ENCODE data around the gene KLF13.
A peak's percentile ranks its signal among the peaks of the same experiment; 100 is the strongest.

KLF13 gene

DNA sequence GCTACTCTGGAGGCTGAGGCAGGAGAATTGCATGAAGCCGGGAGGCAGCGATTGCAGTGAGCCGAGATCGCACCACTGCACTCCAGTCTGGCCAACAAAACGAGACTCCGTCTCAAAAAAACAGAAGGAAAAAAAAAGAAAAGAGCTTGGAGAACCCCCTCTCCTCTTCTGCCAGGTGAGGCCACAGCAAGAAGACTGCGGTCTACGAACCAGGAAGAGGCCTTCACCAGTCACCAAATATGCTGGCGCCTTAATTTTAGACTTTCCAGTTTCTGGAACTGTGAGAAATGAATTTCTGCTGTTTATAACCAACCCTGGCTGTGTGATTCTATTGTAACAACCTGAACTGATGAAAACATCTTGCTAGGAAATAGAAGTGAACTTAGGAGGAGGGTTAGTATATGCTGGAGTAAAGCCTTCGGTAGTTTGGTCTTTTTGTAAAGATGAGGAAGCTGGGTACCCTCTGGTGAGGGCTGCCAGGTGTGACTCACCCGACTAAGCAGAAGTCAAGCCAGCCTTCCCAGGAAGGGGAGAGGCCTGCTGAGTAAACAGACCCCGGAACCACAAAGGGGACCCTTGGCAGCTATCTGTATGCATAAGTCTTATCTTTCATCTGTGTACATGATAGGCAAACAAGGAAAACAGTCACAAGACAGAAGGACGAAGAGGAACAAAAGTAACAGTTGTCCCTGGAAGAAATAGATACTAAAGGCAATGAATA is 78.7 kb downstream of the KLF13 start:
- DNase-seq = peak; percentile 61

DNA sequence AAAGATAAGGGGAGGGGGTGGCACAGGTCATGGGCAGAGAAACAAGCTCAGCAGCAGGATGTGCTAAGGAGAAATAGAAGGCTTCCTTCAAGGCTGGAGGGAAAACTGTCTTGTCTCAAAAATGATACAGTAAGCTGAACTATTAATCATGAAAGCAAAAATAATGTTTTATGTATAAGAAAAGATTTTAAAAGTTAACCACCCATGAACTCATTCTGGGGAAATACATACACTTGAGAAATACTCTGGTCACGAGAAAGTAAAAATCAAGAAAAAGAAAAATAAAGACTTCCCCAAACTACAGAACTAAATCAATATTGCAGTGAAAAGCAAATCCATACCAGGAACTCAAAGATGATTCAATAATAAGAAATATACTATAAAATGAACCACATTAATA is 80.7 kb downstream of the KLF13 start:
- DNase-seq = no peak

DNA sequence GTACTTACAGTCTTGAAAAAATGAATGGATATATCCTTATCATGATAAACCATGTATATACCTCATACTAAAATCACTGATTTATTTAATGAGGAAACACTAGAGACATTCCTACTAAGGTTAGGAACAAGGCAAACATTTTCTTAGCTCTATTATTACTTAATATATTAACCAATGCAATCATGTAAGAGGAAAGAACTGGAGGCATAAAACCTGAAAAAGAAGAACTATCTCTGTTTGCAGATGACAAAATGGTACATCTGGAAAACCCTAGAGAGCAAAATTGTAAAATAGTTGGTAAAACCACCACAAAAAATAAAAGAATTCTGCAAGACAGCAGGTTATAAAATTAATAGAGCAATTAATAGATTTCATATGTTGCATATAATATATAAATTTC is 81.2 kb downstream of the KLF13 start:
- no peak for DNase-seq

DNA sequence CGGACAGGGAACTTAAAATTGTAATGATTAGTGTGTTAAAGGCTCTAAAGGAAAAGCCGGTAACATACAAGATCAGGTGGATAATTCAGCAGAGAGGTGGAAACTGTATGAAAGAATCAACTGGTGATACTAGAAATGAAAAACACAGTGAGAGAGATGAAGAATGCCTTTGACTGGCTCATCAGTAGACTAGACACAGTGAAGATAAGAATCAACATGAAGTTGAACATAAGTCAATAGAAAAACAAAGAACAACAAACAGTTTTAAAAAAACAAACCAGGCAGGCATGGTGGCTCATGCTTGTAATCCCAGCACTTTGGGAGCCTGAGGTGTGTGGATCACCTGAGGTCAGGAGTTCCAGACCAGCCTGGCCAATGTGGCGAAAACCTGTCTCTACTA is 82.1 kb downstream of the KLF13 start:
- no peak for DNase-seq

DNA sequence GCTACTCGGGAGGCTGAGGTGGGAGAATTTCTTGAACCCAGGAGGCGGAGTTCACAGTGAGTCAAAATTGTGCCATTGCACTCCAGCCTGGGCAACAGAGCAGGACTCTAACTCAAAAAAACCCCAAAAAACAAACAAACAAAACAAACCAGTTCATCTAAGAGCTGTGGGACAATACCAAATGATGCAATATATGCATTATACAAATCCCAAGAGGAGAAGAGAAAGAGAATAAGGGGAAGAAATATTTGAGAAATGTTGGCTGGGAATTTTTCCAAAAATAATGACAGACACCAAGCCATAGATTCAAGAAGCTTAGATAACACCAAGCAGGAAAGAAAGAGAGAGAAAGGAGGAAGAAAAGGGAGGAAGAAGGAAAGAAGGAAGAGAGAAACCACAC is 82.5 kb downstream of the KLF13 start:
- no peak for DNase-seq

DNA sequence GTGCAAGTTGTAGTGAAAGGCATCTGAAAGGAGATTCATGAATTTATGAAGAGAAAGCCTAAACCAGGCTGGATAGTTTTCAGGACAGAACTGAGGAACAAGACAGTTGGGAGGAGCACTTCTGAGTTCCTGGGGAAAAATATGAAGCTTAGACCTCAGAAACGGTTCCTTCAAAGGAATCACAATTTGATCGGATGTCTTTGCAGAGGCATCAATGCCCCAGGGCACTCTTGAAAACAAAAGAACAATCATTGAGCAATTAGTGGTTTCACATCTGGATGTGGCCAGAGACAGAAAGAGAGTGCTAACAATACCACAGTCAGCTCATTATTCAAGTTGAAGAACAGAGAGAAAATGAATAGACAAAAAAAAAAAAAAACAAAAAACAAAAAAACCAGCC is 86.2 kb downstream of the KLF13 start:
- no peak for DNase-seq

DNA sequence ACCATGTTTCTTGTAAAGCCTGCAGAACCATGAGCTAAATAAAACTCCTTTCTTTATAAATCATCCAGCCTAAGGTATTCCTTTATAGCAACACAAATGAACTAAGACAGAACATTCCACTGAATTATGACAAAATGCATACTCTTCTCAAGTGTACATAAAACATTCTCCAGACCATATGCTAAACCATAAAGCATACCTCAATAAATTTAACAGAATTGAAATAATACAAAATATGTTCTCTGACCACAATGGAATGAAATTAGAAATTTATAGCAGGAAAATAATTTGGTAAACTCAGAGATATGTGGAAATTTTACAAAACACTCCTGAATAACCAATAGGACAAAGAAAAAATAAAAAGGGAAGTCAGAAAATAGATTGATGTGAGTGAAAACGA is 88.6 kb downstream of the KLF13 start:
- DNase-seq = no peak

DNA sequence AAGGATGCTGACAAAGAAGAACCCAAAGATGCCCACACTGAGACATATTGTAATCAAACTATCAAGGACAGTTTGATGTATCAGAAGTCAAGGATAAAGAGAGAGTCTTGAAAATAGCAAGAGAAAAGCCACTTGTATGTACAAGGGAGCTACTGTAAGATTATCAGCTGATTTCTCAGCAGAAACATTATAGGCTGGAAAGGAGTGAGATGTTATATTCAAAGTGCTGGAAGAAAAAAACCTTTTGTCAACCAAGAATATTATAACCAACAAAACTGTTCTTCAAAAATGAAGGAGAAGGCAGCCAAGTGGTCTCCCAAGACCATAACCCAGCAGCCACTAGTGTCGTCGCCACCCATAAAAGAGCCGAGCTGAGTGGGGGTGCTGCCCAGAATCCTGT is 93.2 kb downstream of the KLF13 start:
- no peak for DNase-seq

DNA sequence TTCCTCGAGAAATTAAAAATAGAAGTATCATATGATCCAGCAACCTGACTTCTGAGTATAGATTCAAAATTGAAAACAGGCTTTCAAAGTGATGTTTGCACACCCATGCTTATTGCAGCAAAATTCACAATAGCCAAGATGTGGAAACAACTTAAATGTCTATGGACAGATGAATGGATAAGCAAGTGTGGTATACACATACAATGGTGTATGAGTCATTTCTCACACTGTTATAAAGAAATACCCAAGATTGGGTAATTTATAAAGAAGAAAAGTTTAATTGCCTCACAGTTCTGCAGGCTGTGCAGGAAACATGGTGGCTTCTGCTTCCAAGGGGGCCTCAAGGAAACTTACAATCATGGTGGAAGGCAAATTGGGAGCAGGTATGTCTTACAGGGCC is 100.8 kb downstream of the KLF13 start:
- DNase-seq = no peak
